Heart right ventricle (tissue), 16 donors: ENCODE results near the gene CD86. TPM values are rescaled to one million over a fixed set of nuclear protein-coding genes. Genes with fewer than 3 reads are reported as not detected.

Source experiments
- ATAC-seq, 8 donors: fragments of 200-7000 bp; cut with Tn5 transposase; one replicate each; pipeline ENCODE4 v1.9.1; 2020; ENCODE audit warnings: mild to moderate bottlenecking in 8 of 8, moderate library complexity in 8 of 8, moderate number of reproducible peaks in 1 of 8
- DNase-seq, 2 donors: peaks; one replicate each; pipeline ENCODE4 v3.0.0-alpha.2; 2020
- H3K27ac ChIP-seq, 10 donors: fragments of 200-600 bp; sonication (generic) in 2 of 10; one replicate each; pipeline versions ENCODE4 v1.5.0 to v1.8.0; 2020 to 2022; ENCODE audit warnings: mild to moderate bottlenecking in 3 of 10
- H3K27me3 ChIP-seq, 7 donors: fragments of 200-600 bp; one replicate each; pipeline ENCODE4 v1.8.0; 2021 to 2022; ENCODE audit warnings: mild to moderate bottlenecking in 2 of 7
- H3K36me3 ChIP-seq, 9 donors: fragments of 200-600 bp; sonication (generic) in 1 of 9; one replicate each; pipeline versions ENCODE4 v1.5.0 to v1.8.0; 2020 to 2022; ENCODE audit warnings: mild to moderate bottlenecking in 2 of 9
- H3K4me1 ChIP-seq, 9 donors: fragments of 200-600 bp; sonication (generic) in 1 of 9; one replicate each; pipeline versions ENCODE4 v1.5.0 to v1.8.0; 2020 to 2022; ENCODE audit warnings: mild to moderate bottlenecking in 4 of 9
- H3K4me3 ChIP-seq, 10 donors: fragments of 200-600 bp; sonication (generic) in 2 of 10; one replicate each; pipeline versions ENCODE4 v1.5.0 to v1.8.0; 2020 to 2022; ENCODE audit warnings: mild to moderate bottlenecking in 7 of 10, moderate library complexity in 2 of 10
- H3K9me3 ChIP-seq, 11 donors: fragments of 200-600 bp in 10 of 11; sonication (generic) in 2 of 11; one replicate each; pipeline versions ENCODE4 v1.5.0 to v1.8.0; 2013 to 2022; ENCODE audit warnings: mild to moderate bottlenecking in 2 of 11, control low read depth in 1 of 11, moderate library complexity in 1 of 11
- CTCF ChIP-seq, 9 donors: fragments of 200-600 bp; sonication (generic) in 2 of 9; IDR thresholded peaks; one replicate each; pipeline versions ENCODE4 v1.5.0 to v1.8.0; 2021 to 2022; ENCODE audit warnings: antibody characterized with exemption in 9 of 9, mild to moderate bottlenecking in 5 of 9, moderate library complexity in 1 of 9
- WGBS, 2 donors: extraction: QIAGEN DNeasy Blood & Tissue Kit; methylation state at CpG; one replicate each; pipeline ENCODE4 v1.1.7; 2013; ENCODE audit warnings: inconsistent platforms in 1 of 2; 5-methylcytosine and 5-hydroxymethylcytosine counted together
- intact Hi-C, 10 donors: fragments of 100-400 bp; cut with DNase I; formaldehyde crosslinking; loops; one replicate each; pipeline versions ENCODE4 v1.11.1 to v1.14.2; 2022
- polyA plus RNA-seq, 2 donors: library from polyadenylated mRNA; stranded (reverse); fragments of 200-250 nt; gene quantifications; one replicate each; pipeline ENCODE4 v1.2.3, GENCODE V29; 2013
- total RNA-seq, 10 donors: library from RNA; stranded (reverse); fragmentation: NEBNext Ultra II Directional in 3 of 10; extraction: Animal tissue kit (Norgen Biotek cat#: 25700) in 3 of 10; gene quantifications; one replicate each; pipeline versions ENCODE4 v1.2.1 to v1.2.4, GENCODE V29; 2021 to 2023
- donor health status: Arrhythmogenic right ventricular cardiomyopathy.
- donor health status: ischemic (EF 13 %, LVEDD 7.1; RV severe dilation, severe dysfunction).
- donor health status: healthy with polysubstance abuse.
- donor health status: DM: no; HTN: yes; CAD: no.
- donor health status: DM: no; HTN: no; CAD: no.
- donor health status: ischemic (EF 25% LVEDD 6.9; RV normal size, moderate dysfunction).
- donor health status: ischemic (EF 25% LVEDD 5.7; RV mildly dilated, moderate dysfunction).
- donor health status: healthy.
- donor health status: DM: yes; HTN: yes; CAD: no.
- donor health status: Ischemic cardiomyopathy.
- donor health status: ischemic (EF 35%, LVEDD 5.7; RV mildly dilated, moderate dysfunction).
- donor health status: nonischemic (EF 11% LVEDD 7.7; RV severe dilation, severe dysfunction).
- donor health status: DM: yes; HTN: yes; CAD: no.
- donor health status: PGD.
- donor health status: ischemic (EF 29% LVEDD 5.4; RV normal size, mild dysfunction).
- donor health status: nonischemic (EF 23%, LVEDD 6.1; RV moderate dilation, normal function).

The CD86 gene
- total and polyA plus RNA-seq, 12 donors = 0.64 to 14.7 (median 1.4) TPM

DNA sequence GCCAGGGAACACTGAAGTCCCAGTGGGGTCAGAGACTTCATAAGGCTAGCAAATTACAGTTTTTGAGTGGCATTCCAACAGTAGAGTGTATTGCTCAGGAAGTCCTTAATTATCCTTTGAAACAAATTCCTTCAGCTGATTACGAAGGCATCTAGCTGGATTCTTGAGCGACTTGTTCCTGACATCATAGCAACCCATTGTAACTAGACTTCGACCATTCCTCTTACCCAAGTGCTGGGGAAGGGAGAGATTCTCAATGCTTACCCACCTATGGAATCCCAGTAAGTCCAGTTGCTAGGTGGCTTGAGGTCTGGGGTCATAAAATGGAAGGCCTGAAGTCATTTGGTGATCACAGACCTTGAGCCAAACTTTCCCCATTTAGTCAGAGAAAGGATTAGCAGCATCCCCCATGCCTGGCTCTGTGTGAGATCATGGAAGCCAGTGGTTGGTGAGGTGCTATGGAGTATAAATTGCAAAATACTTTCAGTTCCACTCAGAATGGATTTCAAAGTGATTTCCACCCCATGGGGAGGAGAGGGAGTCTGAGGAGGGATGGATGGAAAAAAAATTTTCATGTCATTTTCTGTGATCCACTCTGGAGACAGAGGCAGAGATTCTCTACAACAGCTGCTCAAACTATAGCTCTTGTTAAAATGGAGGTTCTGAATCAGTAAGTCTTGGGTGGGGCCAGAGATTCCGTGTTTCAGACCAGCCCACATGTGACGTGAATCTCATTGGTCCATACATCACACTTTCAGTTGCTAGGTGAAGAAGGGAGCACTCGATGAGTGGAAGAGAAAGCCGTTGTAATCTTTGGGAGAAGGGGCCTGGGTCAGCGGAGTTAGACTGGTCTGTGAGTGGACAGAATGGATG lies 45.7 kb downstream of the CD86 start:
- H3K36me3 ChIP-seq = no peaks in the 10 kb centered on the region
- peaks cover 0 to 12% (median 0%) of the 10 kb centered on the region in 7 donors for H3K27me3 ChIP-seq
- H3K4me1 ChIP-seq = peaks cover 0 to 3% (median 0%) of the 10 kb centered on the region in 9 donors
- H3K4me3 ChIP-seq = no peak overlapping the region
- no peak overlapping the region for H3K27ac ChIP-seq
- TF ChIP-seq CTCF (IDR thresholded peaks at IDR 0.05) = no peak
- intact Hi-C loops = loop anchor here in 3 of 10 donors (5.0 to 10.0 kb wide), 3 partner anchors 154 to 161 kb away; no protein-coding TSS in a partner anchor
- 33 to 37% methylated on average over 8 of the region's 8 CpGs for WGBS, 2 donors
- H3K9me3 ChIP-seq = no peaks in the 10 kb centered on the region
- DNase-seq (no peak), ATAC-seq (no peak)

DNA sequence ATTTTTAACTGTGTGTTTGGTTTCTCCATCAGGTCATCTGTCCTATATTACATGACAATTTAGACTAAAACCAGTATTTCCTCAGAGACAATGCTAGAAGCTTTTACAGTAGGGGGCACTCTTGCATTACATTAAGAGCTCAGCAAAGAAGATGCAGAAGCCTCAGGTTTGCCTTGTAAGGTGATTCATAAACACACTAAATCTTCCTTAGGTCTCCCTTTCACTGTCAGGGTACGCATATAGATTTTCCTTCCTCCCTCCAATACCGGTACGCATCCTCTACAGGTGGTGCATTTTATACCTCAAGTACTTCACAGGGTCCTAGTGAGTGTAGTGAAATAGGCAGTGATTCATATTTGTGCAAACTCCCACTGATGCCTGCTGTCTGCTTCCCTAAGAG lies 46.5 kb downstream of the CD86 start:
- Histone ChIP-seq H3K27me3 (peaks cover 0 to 12% (median 0%) of the 10 kb centered on the region in 7 donors), H3K27ac (no peak overlapping the region), H3K36me3 (no peaks in the 10 kb centered on the region), H3K9me3 (no peaks in the 10 kb centered on the region), H3K4me1 (peaks cover 0 to 3% (median 0%) of the 10 kb centered on the region in 9 donors), H3K4me3 (no peak overlapping the region)
- DNase-seq (no peak), ATAC-seq (no peak)
- intact Hi-C loops = loop anchor here in 3 of 10 donors (5.0 to 10.0 kb wide), 3 partner anchors 153 to 161 kb away; no protein-coding TSS in a partner anchor
- peak in 7 of 9 donors; percentile 6 to 51 (median 44) for TF ChIP-seq CTCF (IDR thresholded peaks at IDR 0.05)
- WGBS, 2 donors = 49 to 53% methylated on average over 3 of the region's 3 CpGs

DNA sequence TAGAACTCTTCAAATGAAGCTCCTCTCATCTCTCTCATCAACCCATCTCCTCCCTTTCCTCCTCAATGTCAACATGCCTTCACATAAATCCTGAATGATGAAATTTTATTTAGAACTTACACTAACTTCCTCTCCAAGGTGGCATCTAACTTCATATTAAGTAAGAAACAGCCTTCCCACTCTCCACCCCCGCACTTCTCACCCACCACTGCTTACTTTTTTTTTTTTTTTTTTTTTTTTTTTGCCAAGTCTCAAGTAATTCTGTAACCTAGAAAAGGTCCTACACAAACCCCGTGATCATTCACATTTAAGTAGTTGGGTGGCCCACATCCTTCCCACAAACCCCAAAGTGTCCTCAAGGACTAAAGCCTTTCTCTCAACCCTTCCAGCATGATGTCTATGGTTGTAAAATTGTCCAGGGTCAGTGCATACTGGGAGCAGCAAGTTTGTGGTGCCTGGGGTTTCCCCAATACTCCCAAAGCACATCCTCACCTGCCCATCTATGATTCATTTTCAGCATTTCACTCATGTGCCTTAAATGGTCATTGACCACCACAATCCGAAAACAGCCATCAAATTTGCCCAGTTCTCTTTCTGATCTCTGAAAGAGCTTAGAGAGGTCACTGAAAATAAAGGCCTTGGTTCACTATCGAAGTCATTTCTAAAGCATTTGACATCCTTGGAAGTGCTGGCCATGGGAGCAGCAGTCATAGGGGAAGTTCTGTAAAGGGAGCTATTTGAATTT lies 47.2 kb downstream of the CD86 start:
- intact Hi-C loops = loop anchor here in 3 of 10 donors (5.0 to 10.0 kb wide), 3 partner anchors 152 to 160 kb away; no protein-coding TSS in a partner anchor
- no peak for TF ChIP-seq CTCF (IDR thresholded peaks at IDR 0.05)
- Histone ChIP-seq H3K4me3 (no peak overlapping the region), H3K36me3 (no peaks in the 10 kb centered on the region), H3K27me3 (peaks cover 0 to 10% (median 0%) of the 10 kb centered on the region in 7 donors), H3K4me1 (peaks cover 0 to 3% (median 0%) of the 10 kb centered on the region in 9 donors), H3K27ac (no peak overlapping the region), H3K9me3 (no peaks in the 10 kb centered on the region)
- DNase-seq (no peak), ATAC-seq (no peak)
- WGBS, 2 donors = 80 to 82% methylated on average over 4 of the region's 4 CpGs

DNA sequence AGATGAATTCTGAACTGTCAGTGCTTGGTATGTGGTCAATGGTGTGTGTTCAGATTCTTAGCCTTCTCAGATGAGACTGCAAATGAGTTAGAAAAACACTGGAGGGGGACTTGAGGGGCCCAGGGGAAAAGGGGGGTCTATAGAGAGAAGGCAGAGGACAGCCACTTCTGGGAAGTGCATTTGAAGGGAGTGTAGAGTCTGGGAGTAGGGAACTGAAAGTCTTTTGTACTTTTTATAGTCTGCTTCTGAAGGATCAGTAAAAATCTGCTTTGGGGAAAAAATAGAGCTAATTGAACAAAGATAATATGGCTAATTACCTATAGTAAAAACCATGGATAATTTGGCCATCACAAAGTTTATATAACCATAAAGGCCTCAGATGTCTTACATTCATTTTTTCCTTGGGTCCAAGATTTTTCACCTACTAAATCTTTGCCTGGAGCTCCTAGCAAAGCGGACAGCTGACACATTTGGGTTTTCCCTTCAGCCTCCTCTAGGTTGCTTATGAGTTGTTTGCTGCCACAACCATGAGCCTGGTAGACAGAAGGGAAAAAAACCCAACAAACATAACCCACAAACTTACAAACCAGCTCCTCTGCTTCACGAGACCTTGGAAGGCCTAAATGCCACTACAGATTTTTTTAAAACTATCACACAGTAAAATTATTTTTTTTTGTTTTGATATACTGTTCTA lies 48.8 kb downstream of the CD86 start:
- TF ChIP-seq CTCF (IDR thresholded peaks at IDR 0.05) = no peak
- no peak overlapping the region for H3K27ac ChIP-seq
- ATAC-seq = no peak
- peaks cover 0 to 7% (median 0%) of the 10 kb centered on the region in 7 donors for H3K27me3 ChIP-seq
- H3K4me3 ChIP-seq = no peak overlapping the region
- H3K9me3 ChIP-seq = no peaks in the 10 kb centered on the region
- 83 to 86% methylated on average over 2 of the region's 2 CpGs for whole genome bisulfite sequencing, 2 donors
- H3K4me1 ChIP-seq = peaks cover 0 to 3% (median 0%) of the 10 kb centered on the region in 9 donors
- no peak for DNase-seq
- no peaks in the 10 kb centered on the region for H3K36me3 ChIP-seq
- intact Hi-C loops = loop anchor here in 3 of 10 donors (5.0 to 10.0 kb wide), 3 partner anchors 151 to 158 kb away; no protein-coding TSS in a partner anchor
